ENCODE results near the gene IPO7.
"Not testable (repeated sequence)": the region's sequence is repeated elsewhere in the genome, so short reads cannot be mapped to it uniquely, and the experiment has no call there.

The IPO7 gene

GRCh38 chr11:9384535-9385326, at the start of gene IPO7:
Gene IPO7 (plus strand): TSS chr11:9384652. CDS start chr11:9384764, 112 bp downstream.
- DNase-seq = peak; percentile 89 to 91

DNA sequence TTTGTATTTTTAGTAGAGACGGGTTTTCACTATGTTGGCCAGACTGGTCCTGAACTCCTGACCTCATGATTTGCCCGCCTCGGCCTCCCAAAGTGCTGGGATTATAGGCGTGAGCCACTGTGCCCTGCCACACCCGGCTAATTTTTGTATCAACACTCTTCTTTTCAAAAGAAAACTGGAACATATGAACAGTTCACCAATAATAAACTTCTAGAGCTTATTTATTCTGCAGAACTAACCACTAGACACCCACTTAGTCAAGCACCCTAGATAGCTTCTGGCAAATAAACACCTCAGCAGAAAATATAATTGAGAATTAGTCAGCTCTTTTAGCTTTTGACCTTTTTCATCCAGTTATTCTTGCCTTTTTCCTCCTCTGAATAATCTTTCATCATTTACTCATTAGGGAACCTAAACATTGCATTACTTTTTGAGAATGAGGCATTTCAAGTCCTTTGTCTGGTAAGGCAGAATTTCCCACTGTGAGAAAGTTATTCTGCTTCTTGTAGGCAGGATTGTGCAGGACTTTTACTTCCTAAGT, 42.7 kb upstream of the IPO7 start:
- DNase-seq = no peak

DNA sequence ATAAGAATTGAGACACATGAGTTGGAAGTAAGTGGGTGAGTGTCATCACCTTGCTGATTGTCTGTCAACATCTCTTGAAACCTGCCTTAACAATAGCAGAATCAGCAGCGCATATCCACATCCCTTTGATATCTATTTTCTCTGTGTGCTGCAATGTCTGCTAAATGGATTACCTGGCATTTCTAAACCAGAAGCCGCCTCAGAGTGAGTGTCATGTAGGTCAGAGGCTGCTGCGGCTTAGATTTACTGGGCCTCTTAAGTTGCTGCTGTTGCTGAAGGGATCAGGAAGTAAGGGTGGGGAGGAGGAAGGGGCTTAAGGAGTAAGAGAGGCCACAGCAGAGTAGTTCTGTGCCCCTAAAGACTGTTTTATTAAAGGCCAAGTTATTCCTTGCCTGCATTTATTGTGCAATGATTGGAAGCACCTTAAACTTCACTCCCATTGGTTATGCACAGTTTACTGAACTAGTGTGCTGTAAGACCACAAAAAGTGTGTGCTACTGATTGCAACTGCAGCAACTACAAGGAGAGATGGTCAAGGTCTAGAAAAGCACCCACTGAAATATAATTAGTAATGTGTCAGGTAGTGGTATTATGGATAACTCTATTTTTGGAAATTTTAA, 40.3 kb upstream of the IPO7 start:
- DNase-seq = no peak

GRCh38 chr11:9347100-9347499, 37.4 kb upstream of the IPO7 start:
- DNase-seq = no peak

DNA sequence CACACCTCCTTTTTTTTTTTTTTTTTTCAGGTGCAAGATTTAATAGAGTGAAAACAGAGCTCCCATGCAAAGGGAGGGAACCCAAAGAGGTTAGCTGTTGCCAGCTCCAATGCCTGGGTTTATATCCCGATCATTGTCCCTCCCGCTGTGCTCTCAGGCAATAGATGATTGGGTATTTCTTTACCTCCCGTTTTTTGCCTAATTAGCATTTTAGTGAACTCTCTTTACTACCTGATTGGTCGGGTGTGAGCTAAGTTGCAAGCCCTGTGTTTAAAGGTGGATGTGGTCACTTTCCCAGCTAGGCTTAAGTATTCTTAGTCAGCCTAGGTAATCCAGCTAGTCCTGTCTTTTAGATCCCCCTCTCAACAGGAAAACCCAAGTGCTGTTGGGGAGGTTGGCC, 36.7 kb upstream of the IPO7 start:
- not testable (repeated sequence) for DNase-seq

- DNase-seq = no peak
These were observed 33.1 kb upstream of the IPO7 start for GRCh38 chr11:9351321-9351881.

DNA sequence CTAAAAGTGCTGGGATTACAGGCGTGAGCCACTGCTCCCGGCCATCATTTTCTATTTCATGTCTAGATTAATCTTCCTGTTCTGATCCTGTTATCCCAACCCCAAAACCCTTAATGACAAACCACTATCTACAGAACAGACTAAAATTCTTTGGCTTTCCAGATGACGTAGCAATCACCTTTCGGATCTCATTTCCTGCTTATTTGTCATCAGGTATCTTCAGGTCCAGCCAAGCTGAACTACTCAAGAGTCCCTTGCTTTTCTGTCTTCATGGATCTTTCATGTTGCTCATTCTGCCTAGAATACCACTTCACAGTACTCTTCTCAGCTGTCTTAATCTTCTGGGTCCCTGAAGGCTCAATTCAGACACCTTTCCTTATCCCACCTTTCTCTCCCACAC, 27.4 kb upstream of the IPO7 start:
- no peak for DNase-seq

DNA sequence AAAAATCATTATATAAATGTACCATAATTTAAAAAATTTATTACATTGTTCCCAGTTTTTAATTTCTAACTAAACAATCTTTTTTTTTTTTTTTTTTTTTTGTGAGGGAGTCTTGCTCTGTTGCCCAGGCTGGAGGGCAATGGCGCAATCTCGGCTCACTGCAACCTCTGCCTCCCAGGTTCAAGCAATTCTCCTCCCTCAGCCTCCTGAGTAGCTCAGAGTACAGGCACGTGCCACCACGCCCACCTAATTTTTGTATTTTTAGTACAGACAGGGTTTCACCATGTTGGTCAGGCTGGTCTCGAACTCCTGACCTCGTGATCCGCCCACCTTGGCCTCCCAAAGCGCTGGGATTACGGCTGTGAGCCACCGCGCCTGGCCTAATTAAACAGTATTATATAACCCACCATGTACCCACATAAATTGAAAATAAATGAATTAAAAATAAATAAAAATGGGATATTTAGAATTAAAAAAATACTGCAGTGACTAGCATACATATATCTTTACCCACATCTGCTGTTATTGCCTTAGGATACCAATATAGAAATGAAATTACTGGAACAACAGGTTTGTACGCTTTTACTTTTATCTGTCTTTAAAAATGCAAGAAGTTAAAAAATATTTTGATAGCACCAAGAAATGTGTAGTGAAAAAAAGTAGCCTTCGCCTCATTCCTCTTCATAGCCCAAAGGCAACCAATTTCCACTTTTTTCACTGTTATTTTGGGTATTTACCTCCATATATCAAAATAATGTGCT, 23.4 kb upstream of the IPO7 start:
- not testable (repeated sequence) for DNase-seq

- DNase-seq = no peak
These were observed 22.0 kb upstream of the IPO7 start for GRCh38 chr11:9362393-9362863.

DNA sequence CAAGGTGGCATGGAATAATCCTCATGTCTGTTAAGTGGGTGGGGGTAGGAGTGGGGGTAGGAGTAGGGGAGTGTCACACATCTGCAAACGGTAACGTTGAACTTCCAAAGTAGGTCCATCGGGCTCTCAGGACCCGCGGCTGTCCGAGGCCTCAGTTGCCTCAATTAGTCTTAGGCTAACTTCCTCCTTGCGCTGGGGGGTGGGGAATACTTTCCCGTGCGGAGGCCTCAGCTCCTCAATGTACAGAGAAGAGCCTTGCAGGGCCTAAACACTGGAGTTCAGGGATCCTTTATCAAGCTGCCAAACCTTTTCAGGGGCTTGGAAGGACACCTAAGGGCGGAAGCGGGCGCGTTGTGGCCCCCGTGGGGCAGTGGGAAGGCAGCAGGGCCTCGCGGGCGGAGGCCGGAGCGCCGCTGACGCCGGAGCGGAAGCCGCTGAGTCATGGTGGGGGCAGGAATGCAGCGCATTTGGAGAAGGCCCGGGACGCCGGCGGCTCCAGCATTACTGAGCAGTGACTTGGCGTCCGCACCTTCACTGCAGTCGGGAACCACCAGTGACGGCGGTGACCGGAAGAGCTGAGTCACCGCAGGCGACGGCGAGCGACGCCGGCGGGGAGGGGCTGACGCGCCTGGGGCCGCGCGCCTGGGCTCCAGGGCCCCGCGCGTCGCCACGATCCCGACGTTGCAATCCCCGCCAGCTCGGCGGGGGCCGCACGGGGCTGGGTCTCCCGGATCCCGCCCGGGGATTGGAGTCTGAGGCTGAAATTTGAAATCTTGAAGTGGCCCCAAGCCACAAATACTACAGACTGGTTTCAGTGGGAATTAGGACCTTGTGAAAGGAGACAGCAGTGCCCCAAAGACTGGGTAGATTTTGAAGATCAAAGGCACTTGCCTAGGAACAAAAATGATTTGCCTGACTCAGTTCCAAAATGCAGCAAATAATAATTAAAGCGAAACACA, 20.2 kb upstream of the IPO7 start:
- DNase-seq = peak; percentile 80 to 87

GRCh38 chr11:9367551-9367950, 16.9 kb upstream of the IPO7 start:
- DNase-seq = no peak

GRCh38 chr11:9377036-9377435, 7.4 kb upstream of the IPO7 start:
- no peak for DNase-seq

DNA sequence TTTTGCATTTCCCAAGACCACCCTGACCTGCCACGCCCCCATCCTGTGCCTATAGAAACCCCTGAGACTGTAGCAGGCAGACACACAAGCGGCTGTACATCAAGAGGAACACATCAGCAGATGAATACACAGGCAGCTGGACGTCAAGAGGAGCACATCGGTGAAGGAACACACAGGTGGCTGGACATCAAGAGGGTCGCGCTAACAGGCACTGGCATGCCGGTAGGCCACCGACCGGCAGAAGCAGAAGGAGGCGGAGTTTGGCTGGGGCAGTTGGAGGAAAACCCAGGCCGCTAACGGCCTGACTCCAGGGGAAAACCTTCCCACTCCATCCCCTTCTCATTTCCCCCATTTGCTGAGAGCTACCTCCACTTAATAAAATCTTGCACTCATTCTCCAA, 5.4 kb upstream of the IPO7 start:
- no peak for DNase-seq

DNA sequence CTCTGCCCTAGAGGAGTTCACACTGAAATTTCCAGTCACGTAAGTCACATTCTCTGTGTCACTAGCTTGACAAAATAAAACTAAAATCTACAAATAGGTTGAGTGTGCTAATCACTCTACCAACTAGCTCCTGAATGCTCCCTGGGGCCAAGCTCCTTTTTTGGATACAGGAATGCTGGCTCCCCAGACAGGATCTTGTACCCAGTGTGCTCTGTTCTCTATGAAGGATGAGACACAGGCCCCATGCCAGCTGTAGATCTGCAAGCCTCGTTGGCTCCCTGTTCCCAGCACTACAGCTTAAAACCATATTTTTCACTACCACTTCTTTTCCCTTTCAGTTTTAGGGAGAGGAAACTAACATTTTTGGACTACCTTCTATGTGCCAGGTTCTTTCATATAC, 3.7 kb upstream of the IPO7 start:
- no peak for DNase-seq

GRCh38 chr11:9385327-9385899, 961 bp downstream of the IPO7 start:
- DNase-seq = peak in 1 of 2 donors; percentile 32

DNA sequence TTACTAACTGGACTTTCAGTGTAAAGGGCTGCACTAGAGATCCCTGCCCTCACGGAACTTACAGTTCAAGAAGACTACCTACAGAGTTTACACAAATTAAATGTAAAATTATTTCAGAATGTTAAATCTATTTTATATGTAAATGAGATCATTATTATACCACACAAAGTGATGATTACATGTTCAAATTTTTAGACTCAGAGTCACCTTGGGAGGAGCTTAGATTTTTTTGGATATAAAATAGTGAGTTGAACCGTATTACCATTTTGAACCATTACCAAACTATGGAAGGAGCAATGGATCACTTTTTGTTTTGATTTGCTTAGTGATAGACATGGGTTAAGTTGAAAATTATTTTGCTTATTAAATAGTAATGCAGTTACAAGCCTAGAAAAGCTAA, 1.6 kb downstream of the IPO7 start:
- no peak for DNase-seq

DNA sequence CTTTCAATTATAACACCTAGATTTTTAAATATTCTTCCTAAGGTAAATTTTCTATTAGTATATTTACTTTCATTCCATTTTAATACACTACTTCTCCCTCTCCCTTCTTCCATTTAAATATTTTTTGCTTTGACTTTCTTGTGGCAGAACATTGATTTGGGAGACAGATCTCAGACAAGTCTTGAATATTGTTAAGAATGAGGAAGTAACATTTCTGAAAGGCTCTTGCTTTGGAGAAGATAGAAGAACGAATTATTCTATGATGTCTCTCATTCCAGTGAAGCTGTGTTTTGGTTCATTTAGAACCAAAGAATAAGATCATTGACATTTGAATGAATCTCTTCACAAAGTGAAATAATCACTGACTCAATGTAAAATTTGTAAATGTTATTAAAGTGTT, 2.4 kb downstream of the IPO7 start:
- DNase-seq = no peak

DNA sequence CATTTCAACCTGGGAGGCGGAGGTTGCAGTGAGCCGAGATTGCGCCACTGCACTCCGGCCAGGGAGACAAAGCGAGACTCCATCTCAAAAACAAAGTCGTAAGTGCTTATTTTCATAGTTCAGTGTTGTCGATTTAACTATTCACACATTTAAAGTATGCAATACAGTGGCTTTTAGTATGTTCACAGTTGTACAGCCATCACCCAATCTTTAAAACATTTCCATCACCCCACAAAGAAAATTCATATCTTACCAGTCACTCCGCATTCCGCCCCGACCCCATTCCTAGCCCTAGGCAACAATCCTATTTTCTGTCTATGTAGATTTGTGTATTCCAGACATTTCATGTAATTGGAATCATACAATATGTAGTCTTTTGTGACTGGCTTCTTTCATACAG, 11.9 kb downstream of the IPO7 start:
- no peak for DNase-seq

- no peak for DNase-seq
These were observed 12.3 kb downstream of the IPO7 start for GRCh38 chr11:9396752-9397151.

DNA sequence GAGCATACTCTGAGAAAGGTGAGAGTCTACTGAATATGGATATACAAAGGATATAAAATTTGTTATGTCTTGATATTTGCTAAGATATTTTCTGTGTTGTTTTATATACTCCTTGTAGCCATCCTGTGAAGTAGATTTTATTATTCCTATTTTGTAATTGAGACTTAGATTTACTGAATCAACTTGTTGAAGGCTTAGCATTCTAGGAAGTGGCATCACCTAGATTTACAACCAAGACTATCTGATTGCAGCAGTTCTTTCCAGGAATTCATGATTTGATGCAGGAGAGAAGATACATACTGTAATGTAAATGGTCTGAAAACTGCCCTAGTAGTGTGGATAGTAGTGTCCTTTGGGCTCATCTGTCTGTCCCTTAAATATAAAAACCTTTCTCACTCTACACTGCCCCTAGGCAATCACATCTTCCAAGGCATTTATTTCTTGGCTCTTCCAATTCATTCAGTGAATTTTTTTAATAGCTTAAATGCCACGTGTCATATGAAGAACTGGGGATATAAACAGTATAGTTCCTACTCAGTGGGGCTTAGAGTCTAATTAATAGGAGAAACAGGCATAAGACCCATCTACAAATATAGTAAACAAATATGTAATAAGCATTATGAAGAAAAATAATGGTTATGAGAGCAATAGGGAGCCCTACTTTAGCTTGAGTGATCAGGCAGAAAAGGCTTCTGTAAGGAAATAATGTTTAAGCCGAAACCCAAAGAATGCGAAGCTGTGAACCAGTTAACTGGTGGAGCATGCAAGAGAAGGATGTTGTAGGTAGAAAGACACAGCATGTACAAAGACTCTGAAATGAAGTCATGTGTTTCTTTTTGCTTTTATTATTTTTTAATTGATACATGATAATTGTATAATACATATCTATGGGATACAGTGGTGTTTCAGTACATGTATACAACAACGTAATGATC, 13.6 kb downstream of the IPO7 start:
- DNase-seq = no peak
